K562 (cell line): Measurements from ENCODE around the gene SLC7A8. TPM values are rescaled to one million over a fixed set of nuclear protein-coding genes. Genes with fewer than 3 reads are reported as not detected.

Experiments used
- BRD4 ChIP-seq: fragments of 200-600 bp; sonication (generic); IDR thresholded peaks from 2 replicates; pipeline ENCODE4 v1.6.1; 2017; ENCODE audit warnings: inconsistent platforms
- FOXK2 ChIP-seq, 2 experiments: fragments of 450-650 bp; IDR thresholded peaks in 1 of 2; conservative IDR thresholded peaks in 1 of 2; 2 replicates each; pipeline ENCODE4 v1.6.1; 2016; ENCODE audit warnings: low read depth in 2 of 2, mild to moderate bottlenecking in 1 of 2
- GTF2F1 ChIP-seq: IDR thresholded peaks from 2 replicates; pipeline ENCODE4 v1.6.1; 2011; ENCODE audit warnings: low read depth, low read length, improper control_type of control experiment
- HDAC2 ChIP-seq: fragments of 450-650 bp; IDR thresholded peaks from 2 replicates; pipeline ENCODE4 v1.6.1; 2016; ENCODE audit warnings: mild to moderate bottlenecking
- HMBOX1 ChIP-seq: sonication (generic); IDR thresholded peaks from 2 replicates; pipeline ENCODE4 v1.6.1; 2016
- IFI16 ChIP-seq: fragments of 250-450 bp; sonication (Bioruptor Pico); IDR thresholded peaks from 2 replicates; pipeline ENCODE4 v2.1.2; 2022; ENCODE audit warnings: mild to moderate bottlenecking, inconsistent platforms
- IRF2 ChIP-seq: sonication (generic); formaldehyde crosslinking; IDR thresholded peaks from 2 replicates; pipeline ENCODE4 v1.8.1; 2022; ENCODE audit warnings: mild to moderate bottlenecking, missing genetic modification reagents
- MTA1 ChIP-seq: fragments of 450-650 bp; IDR thresholded peaks from 2 replicates; pipeline ENCODE4 v1.6.1; 2017; ENCODE audit warnings: borderline replicate concordance
- MTA3 ChIP-seq: fragments of 450-650 bp; formaldehyde crosslinking; IDR thresholded peaks from 2 replicates; pipeline ENCODE4 v1.6.1; 2017; ENCODE audit warnings: mild to moderate bottlenecking, borderline replicate concordance
- MXD1 ChIP-seq: fragments of 250-450 bp; sonication (Bioruptor Pico); IDR thresholded peaks from 2 replicates; pipeline ENCODE4 v1.8.0; 2021; ENCODE audit warnings: borderline replicate concordance, mild to moderate bottlenecking, moderate library complexity; ENCODE audit not compliant: poor library complexity, severe bottlenecking
- NKRF ChIP-seq: fragments of 450-650 bp; IDR thresholded peaks from 2 replicates; pipeline ENCODE4 v1.6.1; 2016; ENCODE audit warnings: borderline replicate concordance
- PHTF2 ChIP-seq: fragments of 250-450 bp; sonication (Bioruptor Pico); IDR thresholded peaks from 2 replicates; pipeline ENCODE4 v1.5.0; 2021; ENCODE audit warnings: mild to moderate bottlenecking
- POLR2H ChIP-seq: IDR thresholded peaks from 2 replicates; pipeline ENCODE4 v1.6.1; 2016; ENCODE audit warnings: missing genetic modification characterization, low read depth, mild to moderate bottlenecking, control low read depth, missing compliant biosample characterization, moderate library complexity
- SIN3B ChIP-seq: fragments of 450-650 bp; IDR thresholded peaks from 2 replicates; pipeline ENCODE4 v1.6.1; 2017; ENCODE audit warnings: low read depth, mild to moderate bottlenecking, moderate library complexity
- SLC30A9 ChIP-seq: fragments of 250-450 bp; sonication (Bioruptor Pico); IDR thresholded peaks from 2 replicates; pipeline ENCODE4 v1.8.0; 2022; ENCODE audit warnings: mild to moderate bottlenecking, moderate library complexity
- SMARCC2 ChIP-seq: fragments of 450-650 bp; IDR thresholded peaks from 2 replicates; pipeline ENCODE4 v1.6.1; 2017; ENCODE audit warnings: antibody characterized with exemption, moderate library complexity, mild to moderate bottlenecking, low read depth
- TAF9B ChIP-seq: fragments of 450-650 bp; IDR thresholded peaks from 2 replicates; pipeline ENCODE4 v1.6.1; 2018; ENCODE audit warnings: mild to moderate bottlenecking; ENCODE audit not compliant: partially characterized antibody
- THAP12 ChIP-seq: fragments of 250-450 bp; sonication (Bioruptor Pico); IDR thresholded peaks from 2 replicates; pipeline ENCODE4 v1.9.0; 2021; ENCODE audit warnings: mild to moderate bottlenecking, inconsistent platforms
- ZBTB7A ChIP-seq: IDR thresholded peaks from 2 replicates; pipeline ENCODE4 v1.6.1; 2011; ENCODE audit warnings: low read depth, mild to moderate bottlenecking, low read length, moderate library complexity, borderline replicate concordance; ENCODE audit not compliant: control insufficient read depth
- ZNF24 ChIP-seq: fragments of 450-650 bp; IDR thresholded peaks from 2 replicates; pipeline ENCODE4 v1.6.1; 2016
- ZNF316 ChIP-seq: fragments of 450-650 bp; IDR thresholded peaks from 2 replicates; pipeline ENCODE4 v1.6.1; 2016
- ZNF561 ChIP-seq: fragments of 450-650 bp; formaldehyde crosslinking; conservative IDR thresholded peaks from 2 replicates; pipeline ENCODE4 v1.4.0; 2020; ENCODE audit warnings: mild to moderate bottlenecking, moderate library complexity
- ZNF780A ChIP-seq: fragments of 250-450 bp; sonication (Bioruptor Pico); IDR thresholded peaks from 2 replicates; pipeline ENCODE4 v1.5.0; 2021; ENCODE audit warnings: mild to moderate bottlenecking
- polyA plus RNA-seq, 8 experiments: library from polyadenylated mRNA; depleted of rRNA in 4 of 8; stranded (reverse) in 5 of 8; unstranded in 3 of 8; fragments of >200 nt; fragmentation: Nextera tagmentation in 2 of 8; fragmentation: Illumina TruSeq in 1 of 8; extraction: Ambion mirVana in 2 of 8; extraction: Trizol in 1 of 8; gene quantifications; 2 replicates each; pipeline versions ENCODE4 v1.2.1 to v1.2.3, GENCODE V29; 2011 to 2014; ENCODE audit warnings: inconsistent platforms in 1 of 8, missing spikeins in 1 of 8
- total RNA-seq, 7 experiments: library from RNA; depleted of rRNA in 6 of 7; stranded (reverse); fragments of >200 nt in 6 of 7; fragmentation: Illumina TruSeq in 2 of 7; extraction: Trizol in 2 of 7; gene quantifications; 2 replicates each; pipeline versions ENCODE4 v1.2.1 to v1.2.3, GENCODE V29; 2011 to 2021; ENCODE audit warnings: low replicate concordance in 1 of 7

Gene SLC7A8
- total and polyA plus RNA-seq, 9 of the 15 experiments (the other 6 are each of a cell fraction or from before 2014, with no cell fraction given), result 2.0 to 33.0 (median 6.0) TPM

GRCh38 chr14:23095196-23096108, 88.0 kb downstream of the SLC7A8 start, which contains the start of gene C14orf119 (continued):
- TF ChIP-seq IRF2 (CRISPR knock-in tag), result no peak
- peak; percentile 24; the same call in 1 of the 2 replicates for TF ChIP-seq SIN3B
- TF ChIP-seq ZNF24, result 0 out of 2 replicates have a peak, but pooled peaks have one; percentile 26
- TF ChIP-seq SLC30A9 (CRISPR knock-in tag), result no peak
- TF ChIP-seq MTA3, result peak; percentile 66; the same call in 1 of the 2 replicates
- no peak; the same call in 1 of the 2 replicates for TF ChIP-seq SMARCC2
- peak; percentile 27 to 45; a peak in 2 of 4 replicates for TF ChIP-seq FOXK2 (conservative IDR thresholded peaks at IDR 0.05 in 1 of 2, IDR thresholded peaks at IDR 0.05 in 1 of 2; ENCODE audit: low read depth in 2 of 2)
- no peak for TF ChIP-seq MXD1 (CRISPR knock-in tag)
- TF ChIP-seq NKRF, result peak; percentile 90
- no peak for TF ChIP-seq ZNF316
- no peak for TF ChIP-seq PHTF2 (CRISPR knock-in tag)
- peak; percentile 7; the same call in 1 of the 2 replicates for TF ChIP-seq HMBOX1
- TF ChIP-seq THAP12, result no peak
- TF ChIP-seq HDAC2, result peak; percentile 88
- TF ChIP-seq BRD4, result 0 out of 2 replicates have a peak, but pooled peaks have one; percentile 15
- no peak for TF ChIP-seq ZNF780A (CRISPR knock-in tag)
- no peak for TF ChIP-seq IFI16
- peak; percentile 93 for TF ChIP-seq ZBTB7A
- TF ChIP-seq TAF9B, result peak; percentile 64
- TF ChIP-seq POLR2H (tag), result peak; percentile 93
- TF ChIP-seq ZNF561 (CRISPR knock-in tag), result no peak
- TF ChIP-seq GTF2F1, result peak; percentile 57; the same call in 1 of the 2 replicates
- no peak for TF ChIP-seq MTA1
